Kidney epithelial cell (primary cell): ENCODE measurements around the gene BCL2L2. TPM values are rescaled to one million over a fixed set of nuclear protein-coding genes. Genes with fewer than 3 reads are reported as not detected.
A peak's percentile ranks its signal among the peaks of the same experiment; 100 is the strongest.

Source experiments
- DNase-seq: peaks from one replicate; pipeline ENCODE4 v3.0.0-alpha.2; 2010; ENCODE audit warnings: low read depth
- H3K27me3 ChIP-seq: 2 replicates; pipeline ENCODE4 v1.6.0; 2011; ENCODE audit warnings: low read length; ENCODE audit not compliant: control insufficient read depth, insufficient read depth
- H3K36me3 ChIP-seq: 2 replicates; pipeline ENCODE4 v1.5.1; 2011; ENCODE audit warnings: low read length; ENCODE audit not compliant: control insufficient read depth, insufficient read depth
- H3K4me3 ChIP-seq: 2 replicates; pipeline ENCODE4 v1.5.1; 2011; ENCODE audit warnings: low read depth, mild to moderate bottlenecking, control low read depth, low read length
- total RNA-seq: library from RNA; depleted of rRNA; stranded (reverse); fragments of >200 nt; gene quantifications from 2 replicates; pipeline ENCODE4 v1.2.3, GENCODE V29; 2015
- TF ChIP-seq, protein P1 (sequence below): IDR thresholded peaks from 2 replicates; pipeline ENCODE4 v1.5.1; 2011; ENCODE audit warnings: mild to moderate bottlenecking, moderate library complexity, low read length, control low read depth, inconsistent platforms; ENCODE audit not compliant: insufficient read depth, poor library complexity, severe bottlenecking

Gene BCL2L2
- total RNA-seq, 1 donor from 2014 or later = 16.2 TPM

DNA sequence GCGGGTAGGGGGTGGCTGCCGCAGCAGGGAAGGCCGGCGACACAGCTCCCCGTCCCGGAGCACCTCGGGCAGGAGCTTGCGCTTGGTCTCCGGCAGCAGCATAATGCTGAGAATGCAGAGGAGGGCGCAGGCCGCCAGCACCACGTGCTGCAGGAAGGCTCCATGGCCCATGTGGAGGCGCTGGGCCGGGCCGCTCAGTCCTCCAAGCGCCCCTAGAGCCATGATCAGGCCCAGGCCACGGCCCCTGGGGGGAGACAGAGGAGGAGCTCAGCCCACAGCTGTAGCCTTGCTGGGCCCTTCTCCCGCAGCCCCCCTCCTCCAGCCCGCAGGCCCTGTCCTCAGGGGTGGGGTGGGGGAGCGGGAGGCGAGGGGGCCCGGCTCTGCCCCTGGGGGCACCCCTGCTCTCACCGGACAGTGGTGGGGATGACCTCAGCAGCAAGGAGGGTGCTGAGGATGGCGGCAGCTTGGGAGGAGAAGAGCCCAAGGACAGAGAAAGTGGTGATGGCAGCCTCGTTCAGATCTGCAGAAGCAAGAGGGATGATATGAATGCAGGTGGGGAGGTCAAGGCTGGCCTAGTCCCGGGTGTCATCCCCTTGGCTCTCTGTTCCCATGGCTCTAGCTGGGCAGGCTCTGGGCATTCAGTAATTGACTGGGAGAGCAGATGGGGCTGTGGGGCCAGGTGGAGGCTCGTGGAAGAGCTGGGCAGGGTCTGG, 40.2 kb downstream of the BCL2L2 start:
- no peak for DNase-seq
- TF ChIP-seq, protein P1, sequence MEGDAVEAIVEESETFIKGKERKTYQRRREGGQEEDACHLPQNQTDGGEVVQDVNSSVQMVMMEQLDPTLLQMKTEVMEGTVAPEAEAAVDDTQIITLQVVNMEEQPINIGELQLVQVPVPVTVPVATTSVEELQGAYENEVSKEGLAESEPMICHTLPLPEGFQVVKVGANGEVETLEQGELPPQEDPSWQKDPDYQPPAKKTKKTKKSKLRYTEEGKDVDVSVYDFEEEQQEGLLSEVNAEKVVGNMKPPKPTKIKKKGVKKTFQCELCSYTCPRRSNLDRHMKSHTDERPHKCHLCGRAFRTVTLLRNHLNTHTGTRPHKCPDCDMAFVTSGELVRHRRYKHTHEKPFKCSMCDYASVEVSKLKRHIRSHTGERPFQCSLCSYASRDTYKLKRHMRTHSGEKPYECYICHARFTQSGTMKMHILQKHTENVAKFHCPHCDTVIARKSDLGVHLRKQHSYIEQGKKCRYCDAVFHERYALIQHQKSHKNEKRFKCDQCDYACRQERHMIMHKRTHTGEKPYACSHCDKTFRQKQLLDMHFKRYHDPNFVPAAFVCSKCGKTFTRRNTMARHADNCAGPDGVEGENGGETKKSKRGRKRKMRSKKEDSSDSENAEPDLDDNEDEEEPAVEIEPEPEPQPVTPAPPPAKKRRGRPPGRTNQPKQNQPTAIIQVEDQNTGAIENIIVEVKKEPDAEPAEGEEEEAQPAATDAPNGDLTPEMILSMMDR = no peak
- H3K27me3 ChIP-seq = peaks cover 5% of the 10 kb centered on the region
- no peaks in the 10 kb centered on the region for H3K36me3 ChIP-seq
- no peak overlapping the region for H3K4me3 ChIP-seq

DNA sequence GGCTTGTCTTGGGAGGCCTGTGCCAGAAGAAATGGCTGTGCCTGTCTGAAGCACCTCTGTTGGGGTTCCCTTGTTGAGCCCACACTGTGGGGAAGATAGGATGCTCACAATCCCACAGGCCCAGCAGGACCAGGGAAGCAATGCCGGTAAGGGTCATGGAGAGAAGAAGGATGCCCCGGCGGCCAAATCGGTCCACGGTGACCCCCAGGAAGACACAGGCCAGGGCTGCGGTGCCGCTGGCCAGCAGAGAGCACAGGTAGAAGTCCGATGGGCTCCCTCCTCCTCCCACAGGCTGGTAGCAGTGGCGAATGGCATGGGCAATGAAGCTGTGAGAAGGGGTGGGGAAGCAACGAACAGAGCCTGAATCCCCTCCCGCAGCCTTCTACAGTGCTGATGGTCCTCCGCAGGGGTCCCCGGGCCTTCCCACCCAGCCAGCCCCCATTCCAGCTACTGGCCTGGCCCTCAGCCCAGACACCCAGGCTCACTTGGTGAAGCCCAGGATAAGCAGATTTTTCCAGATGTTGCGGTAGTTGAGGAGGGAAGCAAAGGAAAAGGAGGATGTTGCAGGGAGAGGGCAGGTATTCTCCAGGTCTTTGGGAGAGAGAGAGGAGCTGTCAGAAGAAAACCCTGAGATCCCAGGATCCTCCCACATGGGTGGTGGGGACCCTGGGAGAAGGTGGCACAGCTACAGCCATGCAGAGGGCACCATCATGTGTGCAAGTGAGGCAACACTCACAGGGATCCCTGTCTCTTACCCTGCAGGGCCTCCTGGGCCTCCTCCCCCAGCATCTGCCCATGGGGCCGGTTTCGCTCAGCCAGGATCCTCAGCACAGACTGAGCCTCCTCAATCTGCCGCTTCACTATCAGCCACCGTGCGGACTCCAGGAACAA, 41.0 kb downstream of the BCL2L2 start:
- Histone ChIP-seq H3K27me3 (peaks cover 12% of the 10 kb centered on the region), H3K4me3 (no peak overlapping the region), H3K36me3 (no peaks in the 10 kb centered on the region)
- TF ChIP-seq, protein P1 = no peak
- DNase-seq = no peak

DNA sequence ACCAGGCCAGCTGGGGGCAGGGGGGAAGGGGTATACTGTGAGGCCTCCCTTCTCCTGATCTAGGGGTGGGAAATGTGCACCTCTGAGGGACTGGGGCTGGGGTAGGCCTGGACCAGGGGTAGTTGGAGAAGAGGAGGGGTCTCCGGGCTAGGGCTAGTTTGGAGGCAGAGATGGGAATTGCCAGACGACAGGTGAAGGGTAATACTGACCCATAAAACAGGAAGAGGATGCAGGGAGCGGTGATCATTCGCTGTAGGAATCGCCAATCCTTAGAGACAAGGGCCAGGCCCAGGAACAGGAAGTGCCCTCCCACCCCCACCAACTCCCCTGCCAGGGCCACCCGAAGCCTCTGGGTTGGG, 41.6 kb downstream of the BCL2L2 start:
- Histone ChIP-seq H3K27me3 (peaks cover 12% of the 10 kb centered on the region), H3K36me3 (no peaks in the 10 kb centered on the region), H3K4me3 (no peak overlapping the region)
- DNase-seq = no peak
- TF ChIP-seq, protein P1 = no peak

DNA sequence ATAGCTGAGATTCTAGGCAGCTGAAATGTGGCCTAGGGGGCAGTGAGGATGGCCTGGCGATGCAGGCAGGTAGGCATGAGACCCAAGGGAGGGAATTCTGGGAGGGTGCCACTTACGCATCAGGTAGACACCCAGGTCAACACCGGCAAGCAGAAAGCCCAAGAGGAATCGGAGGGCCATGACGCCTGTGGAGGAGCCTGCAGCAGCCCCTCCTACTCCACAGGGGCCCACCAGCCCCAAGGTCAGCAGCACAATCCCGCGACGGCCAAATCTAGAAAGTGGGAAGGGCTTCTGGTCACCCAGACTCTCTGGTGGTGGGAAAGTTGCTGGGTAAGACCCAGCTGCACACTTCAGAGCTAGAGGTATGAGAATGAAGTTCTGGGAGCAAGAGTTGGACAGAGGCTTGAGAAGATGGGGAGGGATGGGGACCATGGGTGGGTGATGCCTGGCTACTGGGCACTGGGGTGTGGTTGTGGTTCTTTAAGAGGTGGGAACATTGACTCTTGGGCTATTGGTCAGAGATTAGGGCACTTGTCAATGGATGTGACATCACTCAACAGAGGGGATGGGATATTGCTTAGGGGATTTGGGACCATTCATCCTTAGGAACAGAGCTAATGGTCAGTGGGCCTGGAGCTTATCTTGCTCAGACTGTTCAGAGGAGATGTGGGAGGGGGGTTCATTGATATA, 42.7 kb downstream of the BCL2L2 start:
- TF ChIP-seq, protein P1 = no peak
- no peak for DNase-seq
- H3K36me3 ChIP-seq = no peaks in the 10 kb centered on the region

DNA sequence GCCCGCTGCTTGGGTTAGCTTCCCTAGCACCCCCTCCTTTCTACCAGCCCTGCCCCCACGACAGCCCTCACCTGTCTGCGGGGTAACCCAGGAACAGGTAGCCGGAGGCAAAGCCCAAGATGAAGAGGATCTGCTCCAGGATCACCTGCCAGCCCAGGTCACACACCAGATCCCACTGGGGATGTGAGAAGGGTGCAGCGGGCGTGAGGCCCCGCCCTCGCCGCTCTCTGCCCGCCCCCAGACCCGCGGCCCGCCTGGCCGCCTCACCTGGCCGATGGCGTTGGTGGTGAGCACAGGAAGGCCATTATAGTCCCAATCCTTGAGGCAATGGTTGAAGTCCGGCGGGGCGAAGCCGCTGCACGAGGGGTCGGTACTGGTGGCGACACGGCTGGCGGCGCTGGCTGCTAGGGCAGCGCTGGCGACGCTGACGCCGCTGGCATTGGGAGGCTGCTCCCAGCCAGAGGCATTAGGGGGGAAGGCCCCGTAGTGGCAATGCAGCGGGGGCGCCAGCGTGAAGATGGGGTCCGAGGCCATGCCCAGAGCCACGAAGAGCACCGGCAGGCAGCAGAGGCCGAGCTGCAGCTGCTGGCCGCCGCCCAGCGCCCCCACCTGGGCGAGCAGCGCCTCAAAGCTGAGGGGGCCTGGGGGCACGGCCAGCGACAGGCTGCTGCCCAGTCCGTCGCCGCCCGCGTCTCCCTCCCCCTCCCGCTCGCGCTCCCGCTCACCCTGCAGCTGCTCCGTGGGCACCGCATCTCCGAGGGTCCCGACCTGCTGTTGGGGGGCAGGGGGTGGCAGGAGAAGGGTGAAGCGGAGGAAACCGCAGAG, 45.3 kb downstream of the BCL2L2 start:
- Histone ChIP-seq H3K4me3 (peak overlapping the region; percentile 65), H3K27me3 (peaks cover 15% of the 10 kb centered on the region), H3K36me3 (no peaks in the 10 kb centered on the region)
- DNase-seq = no peak
- TF ChIP-seq, protein P1 = no peak

More for the DNA sequence above, 42.7 kb downstream of the BCL2L2 start:
- Histone ChIP-seq H3K27me3 (peaks cover 15% of the 10 kb centered on the region), H3K4me3 (no peak overlapping the region)
